C4-2B (cell line): Measurements from ENCODE around the gene THUMPD3.

ENCODE experiments used
- ZFX ChIP-seq: fragments of 450-650 bp; IDR thresholded peaks from 2 replicates; pipeline ENCODE4 v1.6.1; 2017
- TF ChIP-seq, protein P1 (sequence below): fragments of 450-650 bp; conservative IDR thresholded peaks from 2 replicates; pipeline ENCODE4 v1.5.1; 2017; ENCODE audit warnings: mild to moderate bottlenecking

DNA sequence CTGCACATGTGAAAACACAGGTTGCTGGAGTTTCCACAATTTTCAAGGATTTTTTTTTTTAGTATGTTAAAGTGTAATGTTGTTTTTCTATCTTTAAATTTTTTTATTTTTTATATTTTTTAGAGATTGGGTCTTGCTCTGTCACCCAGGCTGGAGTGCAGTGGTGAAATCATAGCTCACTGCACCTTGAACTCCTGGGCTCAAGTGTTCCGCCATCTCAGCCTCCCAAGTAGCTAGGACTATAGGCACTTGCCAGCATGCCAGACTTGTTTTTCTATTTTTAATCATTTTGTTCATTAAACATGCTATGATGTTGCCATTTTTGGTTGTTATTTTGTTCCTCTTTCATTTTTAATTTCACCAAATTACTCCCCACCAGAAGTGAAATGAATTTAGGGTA lies 16.7 kb upstream of the THUMPD3 start:
- TF ChIP-seq, protein P1, sequence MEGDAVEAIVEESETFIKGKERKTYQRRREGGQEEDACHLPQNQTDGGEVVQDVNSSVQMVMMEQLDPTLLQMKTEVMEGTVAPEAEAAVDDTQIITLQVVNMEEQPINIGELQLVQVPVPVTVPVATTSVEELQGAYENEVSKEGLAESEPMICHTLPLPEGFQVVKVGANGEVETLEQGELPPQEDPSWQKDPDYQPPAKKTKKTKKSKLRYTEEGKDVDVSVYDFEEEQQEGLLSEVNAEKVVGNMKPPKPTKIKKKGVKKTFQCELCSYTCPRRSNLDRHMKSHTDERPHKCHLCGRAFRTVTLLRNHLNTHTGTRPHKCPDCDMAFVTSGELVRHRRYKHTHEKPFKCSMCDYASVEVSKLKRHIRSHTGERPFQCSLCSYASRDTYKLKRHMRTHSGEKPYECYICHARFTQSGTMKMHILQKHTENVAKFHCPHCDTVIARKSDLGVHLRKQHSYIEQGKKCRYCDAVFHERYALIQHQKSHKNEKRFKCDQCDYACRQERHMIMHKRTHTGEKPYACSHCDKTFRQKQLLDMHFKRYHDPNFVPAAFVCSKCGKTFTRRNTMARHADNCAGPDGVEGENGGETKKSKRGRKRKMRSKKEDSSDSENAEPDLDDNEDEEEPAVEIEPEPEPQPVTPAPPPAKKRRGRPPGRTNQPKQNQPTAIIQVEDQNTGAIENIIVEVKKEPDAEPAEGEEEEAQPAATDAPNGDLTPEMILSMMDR, result no peak
- TF ChIP-seq ZFX, result no peak
